GM21526 (cell line): ENCODE measurements around the gene SIL1.
"Not testable (repeated sequence)": the region's sequence is repeated elsewhere in the genome, so short reads cannot be mapped to it uniquely, and the experiment has no call there.

Experiments used
- ATAC-seq: cut with Tn5 transposase; IDR thresholded peaks from one replicate; pipeline ENCODE4 v1.9.1; 2021; ENCODE audit warnings: moderate library complexity; ENCODE audit not compliant: unreplicated experiment, low FRiP score

The SIL1 gene

DNA sequence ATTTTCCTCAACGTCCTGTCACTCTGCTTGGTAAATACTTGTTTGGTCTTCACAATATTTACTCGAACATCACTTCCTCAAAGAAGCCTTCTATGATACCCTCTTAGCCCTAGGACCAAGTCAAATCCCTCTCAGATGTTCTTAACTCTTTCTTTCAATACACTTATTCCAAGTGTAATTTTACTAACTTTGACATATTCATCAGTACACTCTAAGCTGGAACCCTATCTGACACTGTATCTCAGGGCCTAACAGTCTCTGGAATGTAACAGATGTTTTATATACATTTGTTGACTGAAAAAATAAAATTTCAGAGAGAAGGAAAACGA, 19.6 kb downstream of the SIL1 start:
- ATAC-seq = no peak

DNA sequence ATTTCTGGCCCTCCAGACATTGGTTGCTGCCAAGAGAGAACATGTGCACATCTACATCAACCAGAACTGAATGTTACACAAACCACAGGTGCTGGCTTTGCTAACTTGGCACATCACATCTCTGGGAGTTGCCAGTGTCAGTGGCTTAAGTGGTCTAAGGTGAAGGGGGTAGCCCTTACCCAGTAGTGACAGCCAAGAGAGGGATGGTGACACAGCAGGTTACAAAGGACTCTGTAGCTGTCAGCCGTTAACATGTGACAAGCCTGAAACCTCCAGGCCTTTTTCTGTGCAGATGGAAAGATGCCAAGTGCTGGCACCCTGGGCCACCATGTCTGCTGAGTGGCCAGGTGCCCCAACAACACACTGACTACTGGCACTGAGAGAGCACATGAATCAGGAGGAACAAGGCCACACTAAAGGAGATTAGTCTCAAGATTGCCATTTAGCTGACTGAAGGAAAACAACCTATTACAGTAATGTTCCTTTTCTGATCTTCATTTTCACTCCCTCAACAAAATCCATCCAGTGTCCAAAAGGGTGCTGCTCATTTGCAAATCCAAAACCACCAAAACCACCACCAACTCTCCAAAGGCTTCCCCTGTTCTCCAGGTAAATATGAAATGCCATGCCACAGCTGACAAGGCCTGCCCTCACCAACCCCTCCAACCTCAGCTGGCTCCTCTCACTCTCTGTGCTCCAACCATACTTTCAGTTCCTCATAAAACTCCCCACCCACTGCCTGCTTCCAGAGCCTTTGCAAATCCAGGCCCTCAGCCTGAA, 20.2 kb downstream of the SIL1 start:
- ATAC-seq = no peak

DNA sequence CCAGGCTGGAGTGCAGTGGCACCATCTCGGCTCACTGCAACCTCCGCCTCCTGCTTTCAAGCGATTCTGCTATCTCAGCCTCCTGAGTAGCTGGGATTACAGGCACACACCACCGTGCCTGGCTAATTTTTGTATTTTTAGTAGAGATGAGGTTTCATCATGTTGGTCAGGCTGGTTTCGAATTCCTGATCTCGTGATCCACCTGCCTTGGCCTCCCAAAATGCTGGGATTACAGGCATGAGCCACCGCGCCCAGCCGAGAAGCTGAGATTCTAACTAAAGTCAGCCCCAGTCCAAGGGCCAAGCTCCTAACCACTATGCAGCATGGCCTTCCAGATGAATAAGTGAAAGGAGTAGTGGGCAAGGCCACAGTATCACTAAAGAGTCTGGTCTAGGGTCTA, 20.9 kb downstream of the SIL1 start:
- ATAC-seq = not testable (repeated sequence)

DNA sequence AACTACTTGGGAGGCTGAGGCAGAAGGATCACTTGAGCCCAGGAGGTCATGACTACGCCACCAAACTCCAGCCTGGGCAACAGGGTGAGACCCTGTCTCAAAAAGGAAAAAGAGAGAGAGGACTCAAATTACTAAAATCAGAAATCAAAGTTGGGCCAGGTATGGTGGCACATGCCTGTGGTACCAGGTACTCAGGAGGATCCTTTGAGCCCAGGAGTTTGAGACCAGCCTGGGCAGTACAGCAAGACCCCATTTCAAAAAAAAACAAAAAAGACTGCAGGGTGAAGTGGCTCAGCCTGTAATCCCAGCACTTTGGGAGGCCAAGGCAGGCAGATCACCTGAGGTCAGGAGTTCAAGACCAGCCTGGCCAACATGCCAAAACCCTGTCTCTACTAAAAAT, 23.8 kb downstream of the SIL1 start:
- not testable (repeated sequence) for ATAC-seq

DNA sequence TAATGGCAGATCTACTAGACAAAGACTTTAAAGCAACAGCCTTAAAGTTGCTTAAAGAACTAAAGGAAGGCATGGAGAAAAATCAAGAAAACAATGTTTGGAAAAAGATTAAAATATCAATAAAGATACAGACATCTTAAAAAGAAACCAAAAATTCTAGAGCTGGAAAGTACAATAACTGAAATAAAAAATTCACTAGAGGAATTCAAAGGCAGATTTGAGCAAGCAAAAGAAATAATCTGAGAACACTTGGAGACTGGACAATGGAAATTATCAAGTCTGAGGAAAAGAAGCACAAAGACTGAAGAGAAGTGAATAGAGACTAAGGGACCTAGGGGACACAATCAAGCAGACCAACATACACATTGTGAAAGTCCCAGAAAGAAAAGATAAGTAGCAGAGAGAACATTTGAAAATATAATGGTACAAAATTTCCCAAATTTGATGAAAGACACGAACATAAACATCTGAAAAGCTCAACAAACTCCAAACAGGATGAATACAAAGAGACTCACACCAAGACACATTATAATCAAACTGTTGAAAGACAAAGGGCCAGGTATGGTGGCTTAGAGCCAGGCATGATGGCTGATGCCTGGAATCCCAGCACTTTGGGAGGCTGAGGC, 26.3 kb downstream of the SIL1 start:
- ATAC-seq = no peak

DNA sequence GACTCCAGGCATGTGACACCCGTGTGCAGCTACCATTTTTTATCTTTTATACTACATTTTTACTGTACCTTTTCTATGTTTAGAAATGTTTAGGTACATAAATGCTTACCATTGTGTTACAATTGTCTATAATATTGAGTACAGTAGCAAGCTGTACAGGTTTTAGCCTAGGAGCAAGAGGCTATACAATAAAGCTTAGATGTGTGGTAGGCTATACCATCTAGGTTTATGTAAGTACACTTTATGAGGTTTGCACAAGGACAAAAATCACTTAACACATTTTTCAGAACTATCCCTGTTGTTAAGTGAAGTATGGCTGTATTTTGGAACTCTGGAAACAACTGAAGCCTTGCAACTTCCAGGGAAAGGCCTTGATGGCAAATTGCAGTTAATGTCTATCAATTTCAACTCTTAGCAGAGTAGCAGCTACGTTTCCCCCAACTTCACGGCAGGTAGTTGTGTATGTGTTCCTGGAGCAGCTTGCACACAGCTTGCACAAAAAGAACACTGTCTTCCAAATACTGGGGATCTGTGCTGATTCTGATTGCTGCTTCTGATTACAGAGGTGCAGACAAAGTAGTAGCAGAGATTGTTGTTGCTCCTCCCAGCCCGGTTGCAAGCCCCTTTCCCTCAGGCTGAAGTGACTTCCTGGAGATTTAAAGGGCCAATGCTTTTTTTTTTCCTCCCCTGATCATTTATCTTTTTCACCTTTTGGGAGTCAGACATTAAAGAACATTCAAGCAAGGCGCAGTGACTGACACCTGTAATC, 30.0 kb downstream of the SIL1 start:
- ATAC-seq = no peak

DNA sequence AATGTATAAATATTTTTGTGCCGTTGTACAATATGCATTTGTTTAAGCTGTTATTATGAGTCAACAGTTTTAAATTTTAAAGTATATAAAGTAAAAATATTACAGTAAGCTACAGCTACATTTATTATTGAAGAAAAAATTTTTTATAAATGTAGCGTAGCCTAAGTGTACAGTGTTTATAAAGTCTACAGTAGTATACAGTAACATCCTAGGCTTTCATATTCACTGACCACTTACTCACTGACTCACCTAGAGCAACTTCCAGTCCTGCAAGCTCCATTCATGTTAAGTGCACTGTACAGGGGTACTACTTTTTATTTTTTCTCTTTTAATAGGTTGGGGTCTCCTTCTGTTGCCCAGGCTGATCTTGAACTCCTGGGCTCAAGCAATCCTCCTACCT, 30.6 kb downstream of the SIL1 start:
- ATAC-seq = no peak

DNA sequence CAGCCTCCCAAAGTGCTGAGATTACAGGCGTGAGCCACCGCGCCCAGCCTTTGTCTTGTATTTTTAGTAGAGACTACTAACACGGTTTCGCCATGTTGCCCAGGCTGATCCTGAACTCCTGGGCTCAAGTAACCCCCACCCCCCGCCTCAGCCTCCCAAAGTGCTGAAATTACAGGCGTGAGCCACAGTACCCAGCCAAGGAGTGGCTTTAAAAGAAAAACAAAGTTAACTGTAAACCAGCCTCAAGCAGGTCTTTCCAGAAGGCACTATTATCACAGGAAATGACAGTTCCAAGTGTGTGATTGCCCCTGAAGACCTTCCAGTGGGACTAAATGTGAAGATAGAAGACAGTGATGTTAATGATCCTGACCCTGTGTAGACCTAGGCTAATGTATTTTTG, 31.1 kb downstream of the SIL1 start:
- ATAC-seq = no peak

DNA sequence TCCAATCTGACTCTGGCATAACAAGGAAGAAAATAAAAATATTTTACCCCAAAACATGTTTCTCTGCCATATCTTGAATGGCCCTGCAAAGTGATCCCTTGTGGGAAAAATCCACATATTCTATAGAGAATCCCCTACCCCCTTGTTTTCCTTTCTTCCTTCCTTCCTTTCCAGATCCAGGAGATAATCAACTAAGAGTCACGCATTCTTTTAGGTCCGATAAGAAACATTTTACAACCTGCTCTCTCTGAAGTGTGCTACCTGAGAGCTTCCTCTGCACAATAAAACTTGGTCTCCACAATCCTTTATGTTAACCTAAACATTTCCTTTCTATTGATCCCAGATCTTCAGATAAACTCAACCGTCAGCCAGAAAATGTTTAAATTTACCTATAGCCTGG, 33.3 kb downstream of the SIL1 start:
- ATAC-seq = not testable (repeated sequence)

DNA sequence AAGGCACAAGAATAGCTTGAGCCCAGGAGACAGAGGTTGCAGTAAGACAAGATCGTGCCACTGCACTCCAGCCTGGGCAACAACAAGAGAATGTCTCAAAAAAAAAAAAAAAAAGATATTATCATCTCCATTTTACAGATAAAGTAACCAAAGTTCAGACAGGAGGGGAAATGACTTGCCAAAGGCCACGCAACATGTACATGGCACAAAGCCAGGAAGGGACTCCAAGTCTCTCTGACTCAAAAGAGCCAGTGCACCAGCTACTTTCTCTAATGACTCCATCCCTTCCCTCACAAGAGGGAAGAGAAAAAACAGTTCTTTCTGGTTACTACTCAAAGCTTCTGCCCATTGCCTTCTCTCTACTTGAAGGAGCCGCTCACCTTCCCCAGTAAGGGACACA, 34.1 kb downstream of the SIL1 start:
- ATAC-seq = no peak

DNA sequence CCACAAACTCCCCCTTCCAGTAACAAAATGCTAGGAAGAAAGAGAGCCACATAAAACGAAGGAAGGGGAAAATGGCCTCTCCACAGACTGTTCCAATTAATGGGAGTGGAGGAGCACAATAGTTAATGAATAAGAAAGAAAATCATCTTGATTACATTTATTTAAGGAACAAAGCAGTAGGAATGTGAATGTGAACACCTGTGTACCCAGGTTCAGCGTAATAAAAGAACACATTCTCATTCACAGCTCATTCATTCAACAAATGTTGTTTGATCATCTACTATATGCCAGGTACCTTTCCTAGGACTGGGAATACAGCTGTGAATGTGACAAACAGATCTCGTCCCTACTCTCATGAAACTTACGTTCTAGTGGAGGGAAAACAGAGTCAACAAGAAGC, 35.7 kb downstream of the SIL1 start:
- ATAC-seq = no peak

DNA sequence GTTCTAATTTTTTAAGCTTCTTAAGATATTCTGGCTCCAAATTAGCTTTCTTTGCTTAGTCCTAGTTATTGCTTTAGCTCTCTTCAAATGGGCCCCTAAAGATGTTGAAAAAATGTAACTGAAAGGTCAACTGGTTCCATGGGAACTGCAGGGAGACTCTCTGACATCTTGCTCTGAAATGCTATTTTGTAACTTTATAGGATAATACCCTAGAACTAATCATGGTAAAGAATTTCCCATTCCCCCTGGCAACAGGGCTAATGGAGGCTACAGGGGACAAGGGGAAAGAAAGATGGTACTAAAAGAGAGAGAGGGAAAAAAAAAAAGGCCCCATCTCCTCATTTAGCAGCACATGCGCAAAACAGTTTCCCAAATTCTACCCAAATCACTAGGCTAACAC, 39.4 kb downstream of the SIL1 start:
- no peak for ATAC-seq

DNA sequence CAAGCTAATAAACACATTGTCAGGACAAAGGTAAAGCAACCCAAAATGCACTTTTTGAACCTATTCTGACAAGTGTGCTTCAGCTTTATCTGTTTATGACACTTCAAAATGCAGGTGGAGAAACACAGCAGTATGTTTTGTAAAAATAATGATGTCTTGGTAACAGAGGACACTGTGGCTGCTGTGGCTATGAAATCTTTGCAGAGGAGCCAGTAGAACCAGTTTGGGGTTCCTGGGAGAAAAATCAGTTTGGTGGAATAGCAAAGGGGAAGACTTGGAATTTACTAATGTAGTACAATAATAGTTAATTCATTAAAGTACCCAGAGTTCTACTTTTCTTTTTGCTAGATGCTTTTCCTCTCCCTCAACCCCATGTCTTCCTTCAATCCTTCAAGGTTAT, 40.6 kb downstream of the SIL1 start:
- no peak for ATAC-seq

DNA sequence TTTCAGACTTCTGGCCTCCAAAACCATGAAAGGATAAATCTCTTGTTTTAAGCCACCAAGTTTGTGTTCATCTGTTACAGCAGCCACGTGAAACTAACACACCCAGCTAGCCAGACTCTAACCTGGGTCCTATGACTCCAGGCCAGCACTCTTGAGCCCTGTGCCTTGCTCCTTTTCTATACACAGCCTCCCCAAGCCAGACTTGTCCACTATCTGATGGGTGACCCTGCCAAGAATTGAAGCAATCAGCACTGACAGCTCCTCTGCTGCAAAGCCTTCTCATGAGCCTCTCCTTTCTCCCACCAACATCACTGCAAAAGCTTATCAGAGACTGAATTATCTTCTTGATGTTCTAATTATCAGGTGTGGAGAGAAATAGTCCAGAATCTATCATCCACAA, 41.4 kb downstream of the SIL1 start:
- no peak for ATAC-seq

DNA sequence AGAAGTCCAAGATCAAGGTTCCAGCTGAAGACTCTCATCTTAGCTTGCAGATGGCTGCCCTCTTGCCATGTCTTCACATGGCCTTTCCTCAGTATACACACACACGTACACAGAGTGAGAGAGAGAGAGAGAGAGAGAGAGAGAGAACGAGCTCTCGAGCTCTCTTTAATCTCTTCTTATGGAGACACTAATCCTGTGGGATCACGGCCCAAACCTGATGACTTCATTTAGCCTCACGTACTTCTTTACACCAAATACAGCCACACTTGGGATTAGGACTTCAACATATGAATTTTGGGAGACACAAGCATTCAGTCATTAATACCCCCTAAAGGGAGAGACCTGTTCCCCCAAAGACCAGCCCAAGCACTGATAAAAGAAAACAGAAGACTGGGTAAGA, 42.8 kb downstream of the SIL1 start:
- ATAC-seq = no peak

DNA sequence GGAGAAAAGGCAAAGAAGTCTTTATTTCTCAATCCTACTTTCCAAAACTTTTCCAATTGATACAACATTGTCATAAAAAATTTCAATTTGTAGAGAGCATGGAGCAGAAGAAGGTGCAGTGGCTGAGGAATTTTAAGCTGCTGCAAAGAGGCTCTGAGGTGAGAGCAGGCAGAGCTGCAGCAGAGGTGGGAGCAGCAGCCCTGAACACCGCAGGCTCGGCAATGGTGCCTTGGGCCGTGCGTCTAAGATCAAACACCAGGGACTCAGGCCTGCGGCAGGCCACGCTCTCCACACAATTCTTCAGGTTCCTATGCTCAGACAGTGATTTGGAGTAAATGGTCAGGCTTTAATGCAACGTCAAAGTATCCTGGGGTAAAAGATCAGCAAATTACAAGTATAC, 46.3 kb downstream of the SIL1 start:
- ATAC-seq = no peak

DNA sequence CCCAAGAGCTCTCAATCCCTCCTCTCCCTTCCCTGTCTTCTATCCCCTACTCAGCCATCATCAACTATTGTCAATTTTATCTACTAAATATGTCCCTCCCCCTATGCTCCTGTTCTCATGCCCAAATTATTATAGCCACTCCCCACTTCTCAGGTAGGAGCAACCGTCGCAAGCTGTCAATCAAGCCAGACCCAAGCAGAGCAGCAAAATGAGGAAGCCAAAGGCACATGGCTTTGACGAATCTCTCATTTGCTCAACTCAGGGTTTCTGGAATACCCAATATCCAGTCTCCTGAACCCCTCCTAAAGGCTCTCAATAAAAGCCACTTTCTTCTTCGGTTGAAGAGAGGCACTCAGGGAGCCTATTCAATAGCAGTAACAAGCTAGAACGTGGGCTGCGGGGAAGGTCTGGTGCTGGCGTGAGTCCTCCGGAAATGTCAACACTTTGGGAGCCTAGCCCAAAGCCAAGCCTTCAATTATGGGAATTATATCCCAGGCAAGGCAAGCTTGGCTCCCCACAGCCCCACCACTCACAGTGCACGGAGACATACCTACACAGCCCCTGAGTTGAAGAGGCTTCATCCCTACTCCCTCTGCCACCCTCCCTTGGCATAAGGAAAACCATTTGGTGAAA, 47.7 kb downstream of the SIL1 start:
- no peak for ATAC-seq

DNA sequence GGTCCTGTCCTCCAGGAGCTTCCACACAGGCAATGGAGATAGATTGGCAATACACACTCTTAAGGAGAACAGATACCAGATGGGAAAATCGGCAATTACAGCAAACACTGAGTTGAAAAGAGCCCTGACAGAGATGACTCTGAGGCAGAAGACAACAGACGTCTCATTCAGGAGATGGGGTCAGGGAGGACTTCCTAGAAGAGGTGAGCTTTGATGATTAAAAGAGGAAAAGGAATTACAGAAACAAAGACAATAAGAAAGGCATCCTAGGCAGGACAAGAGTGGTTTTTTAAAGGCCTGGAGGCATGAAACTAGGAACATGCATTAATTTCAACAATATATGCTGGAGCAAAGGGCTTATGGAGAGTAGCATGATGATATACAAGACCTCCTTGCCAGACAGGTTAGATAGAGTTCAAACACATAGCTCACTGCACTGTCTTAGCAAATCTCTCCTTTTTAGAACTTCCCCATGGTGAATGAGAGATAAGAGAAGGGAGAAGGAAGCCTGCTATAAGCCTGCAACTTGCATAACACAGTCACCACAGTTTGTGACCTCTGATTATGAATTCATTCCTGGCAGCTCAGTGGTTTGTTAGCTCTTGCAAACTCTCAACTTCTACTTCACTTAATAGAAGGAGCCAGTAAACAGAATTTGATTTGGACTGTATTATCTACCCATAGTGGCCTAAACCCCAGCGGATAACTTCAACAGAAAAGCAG, 48.5 kb downstream of the SIL1 start:
- ATAC-seq = no peak

DNA sequence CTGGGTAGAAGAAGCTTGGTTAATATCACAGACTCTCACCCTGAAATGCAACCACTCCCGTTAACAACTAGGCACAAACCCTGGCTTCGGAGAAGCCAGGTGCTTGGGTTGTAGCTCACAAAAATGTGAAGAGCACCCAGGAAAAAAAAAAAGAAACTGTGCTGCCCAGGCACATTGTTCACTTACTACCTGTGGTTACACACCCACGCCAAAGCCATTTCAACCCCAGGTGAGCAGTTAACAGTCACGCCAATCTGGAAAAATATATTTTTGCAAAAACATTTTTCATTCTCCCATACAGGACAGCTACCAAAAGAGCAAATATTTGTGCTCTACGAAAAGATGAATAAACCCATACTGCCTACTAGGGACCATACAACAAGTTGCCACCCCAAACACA, 49.2 kb downstream of the SIL1 start:
- ATAC-seq = no peak

DNA sequence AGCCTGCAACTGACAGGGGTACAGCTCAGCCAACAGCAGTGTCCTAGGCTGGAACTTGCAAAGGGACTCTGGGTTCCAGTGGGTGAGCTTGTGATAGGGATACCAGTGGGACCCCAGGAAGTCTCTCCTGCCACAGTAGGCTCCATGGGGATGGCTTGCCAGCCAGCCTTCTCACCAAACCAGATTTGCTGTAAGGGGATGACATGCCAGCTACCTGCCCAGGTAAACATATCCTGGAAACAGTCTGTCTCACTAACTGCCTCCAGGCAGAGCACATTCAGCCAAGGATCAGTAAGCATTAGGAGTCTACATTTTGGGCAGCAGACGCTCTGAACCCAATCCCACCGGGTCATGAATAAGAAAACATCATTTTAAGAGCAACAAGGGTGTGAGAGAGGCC, 49.9 kb downstream of the SIL1 start:
- no peak for ATAC-seq
